GM10266 (cell line): ENCODE measurements around the gene SGMS1.

Source experiments
- DNase-seq: peaks from one replicate; pipeline ENCODE4 v3.0.0; 2012; ENCODE audit errors: extremely low spot score
- CTCF ChIP-seq: IDR thresholded peaks from 2 replicates; pipeline ENCODE4 v1.5.1; 2012; ENCODE audit warnings: mild to moderate bottlenecking, low read depth; ENCODE audit not compliant: control insufficient read depth, insufficient read depth; ENCODE audit errors: missing control alignments

The SGMS1 gene

DNA sequence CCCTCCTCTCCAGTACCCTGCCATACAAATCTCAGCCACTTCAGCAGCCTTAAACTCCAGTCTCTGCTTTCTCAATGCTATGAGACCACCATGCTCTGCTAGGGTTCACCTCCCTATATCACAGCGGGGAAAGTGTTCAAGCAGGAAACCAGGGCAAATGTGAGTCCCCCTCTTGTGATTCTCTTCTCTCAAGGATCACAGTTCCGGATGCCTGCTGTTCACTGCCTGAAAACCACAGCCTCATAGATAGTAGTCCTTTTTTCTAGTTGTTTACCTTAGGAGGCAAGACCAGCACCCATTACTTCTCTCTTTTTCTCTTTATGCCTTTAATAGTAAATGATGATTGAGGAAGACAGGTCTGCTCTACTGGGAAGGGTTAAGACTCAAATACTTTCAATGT lies 100.8 kb downstream of the SGMS1 start:
- DNase-seq = no peak
- no peak for TF ChIP-seq CTCF

- no peak for DNase-seq
- no peak for TF ChIP-seq CTCF
Measured at GRCh38 chr10:50520115-50520514, 103.6 kb downstream of the SGMS1 start.

DNA sequence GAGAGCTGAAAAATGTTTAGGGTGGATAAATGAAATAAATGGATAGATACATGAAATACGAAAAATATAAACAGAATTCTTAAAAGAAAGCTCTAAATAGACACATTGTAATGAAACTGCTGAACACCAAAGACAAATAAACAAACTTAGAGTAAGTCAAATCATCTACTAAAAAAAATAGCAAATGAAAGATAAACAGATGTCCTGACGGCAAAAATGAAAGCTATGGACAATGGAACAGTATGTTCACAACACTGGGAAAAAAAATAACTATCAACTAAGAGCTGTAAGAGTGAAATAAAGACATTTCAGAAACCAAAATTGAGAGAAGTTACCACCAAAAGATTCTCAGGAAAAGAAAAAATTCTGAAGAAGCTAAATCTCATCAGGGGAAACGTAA lies 106.1 kb downstream of the SGMS1 start:
- no peak for TF ChIP-seq CTCF
- DNase-seq = no peak

- DNase-seq = no peak
- TF ChIP-seq CTCF = no peak
Measured at GRCh38 chr10:50516171-50516570, 107.6 kb downstream of the SGMS1 start.

DNA sequence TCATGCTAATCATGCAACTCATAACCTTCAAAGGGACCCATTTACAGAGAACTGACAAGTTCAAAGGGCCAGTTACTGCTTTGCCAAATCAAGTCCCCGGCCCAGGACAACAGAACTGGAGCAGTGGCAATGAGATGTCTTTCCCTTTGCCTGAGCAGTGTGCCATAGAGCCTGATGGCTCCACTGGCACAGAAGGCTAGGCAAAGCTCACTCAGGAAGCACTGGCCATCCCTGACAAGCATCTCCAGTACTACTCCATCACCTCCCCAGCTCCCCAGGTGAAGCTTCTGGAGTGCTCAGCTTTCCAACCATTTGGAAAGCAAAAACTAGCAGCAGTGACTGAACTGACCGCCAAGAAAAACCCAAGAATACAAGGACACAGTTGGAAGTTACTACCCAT lies 108.3 kb downstream of the SGMS1 start:
- TF ChIP-seq CTCF = no peak

DNA sequence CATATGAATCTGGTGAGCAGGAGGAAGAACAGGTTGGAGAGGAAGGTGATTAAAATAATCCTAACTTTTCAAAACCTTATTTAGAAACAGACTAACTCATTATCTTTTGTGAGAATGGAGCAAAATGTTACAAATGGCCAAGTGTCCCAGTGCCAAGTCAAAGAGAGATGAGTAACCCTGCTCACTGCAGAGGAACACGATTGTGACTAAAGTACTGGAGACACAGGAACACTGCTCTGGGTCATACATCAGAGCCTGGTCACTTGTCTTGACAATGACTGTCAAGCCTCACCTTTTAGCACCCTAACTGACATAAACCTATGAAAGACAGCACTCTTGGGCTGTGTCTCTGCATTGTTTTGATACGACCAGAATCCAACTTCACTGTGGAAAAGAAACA lies 108.8 kb downstream of the SGMS1 start:
- no peak for DNase-seq
- no peak for TF ChIP-seq CTCF

More for the DNA sequence above, 108.3 kb downstream of the SGMS1 start:
- no peak for DNase-seq

DNA sequence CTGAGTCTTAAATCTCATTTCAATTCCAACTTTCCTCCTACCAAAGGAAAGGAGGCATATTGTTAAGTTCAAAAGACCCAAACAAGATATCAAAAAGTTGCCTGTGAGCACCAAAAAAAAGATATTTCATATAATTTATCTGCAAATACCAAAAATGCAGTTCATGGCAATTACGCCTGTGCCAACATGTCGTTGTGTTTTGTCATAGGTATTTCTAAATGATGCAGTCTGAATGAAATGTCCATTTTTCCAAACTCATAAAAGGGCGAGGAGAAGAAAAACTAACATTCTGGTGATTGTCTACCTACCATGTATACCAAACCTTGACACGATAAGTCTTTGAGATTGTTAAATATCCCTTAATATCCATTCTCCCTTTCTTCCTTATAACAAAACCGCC lies 109.8 kb downstream of the SGMS1 start:
- no peak for DNase-seq
- no peak for TF ChIP-seq CTCF
